ENCODE results near the gene PPP6R2. TPM values are rescaled to one million over a fixed set of nuclear protein-coding genes. Genes with fewer than 3 reads are reported as not detected.

Gene PPP6R2
- total and polyA plus RNA-seq, 4 donors, result 35.2 to 70.0 (median 46.6) TPM

GRCh38 chr22:50459496-50460140, 116.5 kb downstream of the PPP6R2 start:
- Histone ChIP-seq H3K9me3 (ENCODE audit: control insufficient read depth in 4 of 4, insufficient read depth in 3 of 4, low read length in 3 of 4) (peaks cover 0 to 2% (median 0%) of the 10 kb centered on the region in 4 donors), H3K36me3 (ENCODE audit: control insufficient read depth in 4 of 4, insufficient read depth in 4 of 4, low read length in 4 of 4) (peaks cover 9 to 97% (median 40%) of the 10 kb centered on the region in 4 donors), H3K27ac (ENCODE audit: low read depth in 1 of 2, low read length in 1 of 2) (no peak overlapping the region), H3K27me3 (ENCODE audit: control insufficient read depth in 3 of 3, insufficient read depth in 3 of 3, low read length in 2 of 3) (no peaks in the 10 kb centered on the region), H3K9ac (ENCODE audit: insufficient read depth in 1 of 2, low read length in 2 of 2) (no peak overlapping the region), H3K4me1 (ENCODE audit: control insufficient read depth in 5 of 5, insufficient read depth in 5 of 5, low read length in 5 of 5) (peaks cover 0 to 8% (median 0%) of the 10 kb centered on the region in 5 donors), H3K4me3 (no peak overlapping the region)
- no peak for TF ChIP-seq CTCF (IDR thresholded peaks at IDR 0.05; ENCODE audit: control extremely low read depth, extremely low read depth)
- ATAC-seq (ENCODE audit: insufficient read depth, low FRiP score), result no peak
- DNase-seq, result no peak
- 96% methylated on average over 39 to 41 of the region's 41 CpGs for WGBS, 2 donors

- Histone ChIP-seq H3K27me3 (ENCODE audit: control insufficient read depth in 3 of 3, insufficient read depth in 3 of 3, low read length in 2 of 3) (no peaks in the 10 kb centered on the region), H3K9ac (ENCODE audit: insufficient read depth in 1 of 2, low read length in 2 of 2) (no peak overlapping the region), H3K36me3 (ENCODE audit: control insufficient read depth in 4 of 4, insufficient read depth in 4 of 4, low read length in 4 of 4) (peaks cover 14 to 97% (median 42%) of the 10 kb centered on the region in 4 donors), H3K27ac (ENCODE audit: low read depth in 1 of 2, low read length in 1 of 2) (no peak overlapping the region), H3K9me3 (ENCODE audit: control insufficient read depth in 4 of 4, insufficient read depth in 3 of 4, low read length in 3 of 4) (no peaks in the 10 kb centered on the region), H3K4me3 (no peak overlapping the region), H3K4me1 (ENCODE audit: control insufficient read depth in 5 of 5, insufficient read depth in 5 of 5, low read length in 5 of 5) (peaks cover 0 to 8% (median 0%) of the 10 kb centered on the region in 5 donors)
- ATAC-seq (ENCODE audit: insufficient read depth, low FRiP score), result peak; percentile 7
- 78 to 94% methylated on average over 17 of the region's 17 CpGs for WGBS, 2 donors
- DNase-seq, result peak in 2 of 3 donors; percentile 52
- no peak for TF ChIP-seq CTCF (IDR thresholded peaks at IDR 0.05; ENCODE audit: control extremely low read depth, extremely low read depth)
Observed at GRCh38 chr22:50460938-50461337, 117.8 kb downstream of the PPP6R2 start.

GRCh38 chr22:50461536-50461935, 118.4 kb downstream of the PPP6R2 start:
- Histone ChIP-seq H3K4me1 (ENCODE audit: control insufficient read depth in 5 of 5, insufficient read depth in 5 of 5, low read length in 5 of 5) (peaks cover 0 to 8% (median 0%) of the 10 kb centered on the region in 5 donors), H3K27ac (ENCODE audit: low read depth in 1 of 2, low read length in 1 of 2) (no peak overlapping the region), H3K4me3 (no peak overlapping the region), H3K9ac (ENCODE audit: insufficient read depth in 1 of 2, low read length in 2 of 2) (no peak overlapping the region), H3K27me3 (ENCODE audit: control insufficient read depth in 3 of 3, insufficient read depth in 3 of 3, low read length in 2 of 3) (no peaks in the 10 kb centered on the region), H3K36me3 (ENCODE audit: control insufficient read depth in 4 of 4, insufficient read depth in 4 of 4, low read length in 4 of 4) (peaks cover 15 to 97% (median 43%) of the 10 kb centered on the region in 4 donors), H3K9me3 (ENCODE audit: control insufficient read depth in 4 of 4, insufficient read depth in 3 of 4, low read length in 3 of 4) (no peaks in the 10 kb centered on the region)
- no peak for TF ChIP-seq CTCF (IDR thresholded peaks at IDR 0.05; ENCODE audit: control extremely low read depth, extremely low read depth)
- DNase-seq, result no peak
- 96 to 97% methylated on average over 26 of the region's 26 CpGs for WGBS, 2 donors
- ATAC-seq (ENCODE audit: insufficient read depth, low FRiP score), result no peak
